NCI-H187 treated with DMSO at 0.1 percent for 48 hours (cell line): Measurements from ENCODE around the gene UBE2R2.
"Not testable (repeated sequence)": the region's sequence is repeated elsewhere in the genome, so short reads cannot be mapped to it uniquely, and the experiment has no call there.

Experiments
- DNase-seq: peaks from one replicate; lab custom pipeline; 2025; lab: John Stamatoyannopoulos, UW

Gene UBE2R2

GRCh38 chr9:33799928-33800704 is 16.8 kb upstream of the UBE2R2 start:
- DNase-seq: no peak

- no peak for DNase-seq
Observed at GRCh38 chr9:33800886-33801285, 16.1 kb upstream of the UBE2R2 start.

DNA sequence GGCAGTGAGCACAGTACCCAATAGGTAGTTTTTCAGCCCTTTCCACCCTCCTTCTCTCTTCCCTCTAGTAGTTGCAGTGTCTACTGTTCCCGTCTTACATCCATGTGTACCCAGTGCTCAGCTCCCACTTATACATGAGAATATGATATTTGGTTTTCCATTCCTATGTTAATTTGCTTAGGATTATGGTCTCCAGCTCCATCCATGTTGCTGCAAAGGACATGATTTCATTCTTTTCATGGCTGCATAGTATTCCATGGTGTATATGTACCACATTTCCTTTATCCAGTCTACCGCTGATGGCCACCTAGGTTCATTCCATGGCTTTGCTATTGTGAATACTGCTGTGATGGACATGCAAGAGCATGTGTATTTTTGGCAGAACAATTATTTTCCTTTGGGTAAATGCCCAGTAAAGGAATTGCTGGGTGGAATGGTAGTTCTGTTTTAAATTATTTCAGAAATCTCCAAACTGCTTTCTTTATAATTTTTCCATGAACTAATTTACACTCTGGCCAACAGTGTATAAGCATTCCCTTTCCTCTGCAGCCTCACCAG is 14.9 kb upstream of the UBE2R2 start:
- DNase-seq: not testable (repeated sequence)

DNA sequence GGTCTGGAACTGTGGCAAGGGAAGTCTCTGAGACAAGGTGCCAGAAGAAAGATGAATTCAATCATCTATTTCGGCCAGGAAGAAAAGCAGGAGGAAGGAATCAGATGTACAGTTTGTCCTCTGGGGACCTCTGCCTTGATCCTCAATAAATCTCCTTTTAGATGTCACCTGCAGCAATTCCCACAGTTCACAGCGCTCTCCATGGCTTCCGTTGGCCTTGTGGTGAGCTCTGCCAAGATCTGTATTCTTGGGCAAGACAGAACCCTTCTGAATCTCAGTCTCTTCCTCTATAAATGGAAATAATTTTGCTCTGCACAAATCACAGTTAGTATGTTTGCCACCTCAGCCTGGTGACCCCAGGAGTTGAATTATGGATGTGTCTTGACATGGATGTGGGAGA is 12.8 kb upstream of the UBE2R2 start:
- DNase-seq: not testable (repeated sequence)

DNA sequence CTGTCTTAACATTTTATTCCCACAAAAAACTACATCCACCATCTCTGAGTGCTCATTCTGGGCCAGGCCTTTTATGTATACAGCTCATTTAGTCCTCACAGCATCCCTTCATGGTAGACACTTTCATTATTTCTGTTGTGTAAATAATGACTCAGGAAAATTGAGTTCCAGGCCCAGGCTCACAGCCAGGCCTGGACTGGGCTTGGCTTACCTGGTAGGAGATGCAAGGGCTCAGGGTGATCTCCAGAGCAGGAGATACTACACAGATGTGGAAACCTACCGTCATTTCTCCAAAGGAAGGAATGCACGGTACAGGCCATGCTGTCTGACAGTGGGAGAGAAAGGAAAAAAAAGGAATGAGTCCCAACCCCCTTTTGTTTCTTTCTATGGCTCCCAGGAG is 9.8 kb upstream of the UBE2R2 start:
- DNase-seq: not testable (repeated sequence)

DNA sequence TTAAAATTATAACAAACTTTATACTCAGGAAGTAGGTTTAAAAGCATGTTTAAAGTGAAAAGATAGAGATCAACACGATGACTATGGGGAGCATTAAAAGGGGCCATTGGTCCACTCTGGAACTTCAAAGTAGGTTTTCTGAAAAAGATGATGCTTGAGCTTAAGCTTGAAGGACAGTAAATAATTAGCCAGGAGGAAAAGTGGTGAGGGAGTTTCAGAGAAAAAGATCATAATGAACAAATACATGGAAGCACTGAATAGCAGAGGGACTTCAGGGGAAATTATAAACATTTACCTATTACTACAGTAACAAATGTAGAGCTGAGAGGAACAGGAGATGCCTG is 8.0 kb upstream of the UBE2R2 start:
- DNase-seq: not testable (repeated sequence)

GRCh38 chr9:33809506-33809905 is 7.5 kb upstream of the UBE2R2 start:
- no peak for DNase-seq

- no peak for DNase-seq
Observed at GRCh38 chr9:33813712-33814641, 3.0 kb upstream of the UBE2R2 start.

- no peak for DNase-seq
Observed at GRCh38 chr9:33815781-33816180, 1.2 kb upstream of the UBE2R2 start.

- no peak for DNase-seq
Observed at GRCh38 chr9:33817327-33818166, 587 bp downstream of the UBE2R2 start.

DNA sequence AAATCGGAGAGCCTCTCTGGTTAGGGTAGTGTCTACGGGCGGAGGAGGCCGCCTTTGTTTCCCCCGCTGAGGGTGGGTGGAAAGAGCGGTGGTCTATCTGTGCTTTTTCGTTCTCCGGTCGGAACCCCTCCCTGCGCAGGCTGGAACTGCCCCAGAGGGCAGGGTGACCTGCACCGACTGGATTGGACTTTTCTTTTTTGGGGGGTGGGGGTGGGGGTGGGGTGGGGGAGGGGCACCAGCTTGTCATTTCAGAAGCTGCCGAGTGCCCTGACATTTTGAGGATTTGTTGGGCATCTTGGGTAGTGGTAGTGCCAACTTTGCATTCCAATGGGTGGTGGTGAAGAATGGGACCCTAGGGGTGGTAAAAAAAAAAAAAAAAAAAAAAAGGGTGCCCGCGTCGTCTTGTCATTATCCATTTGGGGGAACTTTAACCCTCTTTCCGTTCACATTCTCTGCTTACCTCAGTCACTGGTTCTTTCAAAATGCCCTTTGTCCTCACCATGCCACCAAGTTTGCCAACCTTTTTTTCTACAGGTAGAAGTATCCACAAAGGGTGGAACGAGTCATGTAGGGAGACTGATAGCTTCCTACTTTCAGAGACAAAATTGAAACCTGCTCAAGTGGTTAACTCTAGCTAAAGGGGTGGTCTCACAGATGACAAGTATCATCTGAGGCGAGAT is 1.3 kb downstream of the UBE2R2 start:
- DNase-seq: no peak

GRCh38 chr9:33818847-33819500 is 2.0 kb downstream of the UBE2R2 start:
- DNase-seq: no peak

DNA sequence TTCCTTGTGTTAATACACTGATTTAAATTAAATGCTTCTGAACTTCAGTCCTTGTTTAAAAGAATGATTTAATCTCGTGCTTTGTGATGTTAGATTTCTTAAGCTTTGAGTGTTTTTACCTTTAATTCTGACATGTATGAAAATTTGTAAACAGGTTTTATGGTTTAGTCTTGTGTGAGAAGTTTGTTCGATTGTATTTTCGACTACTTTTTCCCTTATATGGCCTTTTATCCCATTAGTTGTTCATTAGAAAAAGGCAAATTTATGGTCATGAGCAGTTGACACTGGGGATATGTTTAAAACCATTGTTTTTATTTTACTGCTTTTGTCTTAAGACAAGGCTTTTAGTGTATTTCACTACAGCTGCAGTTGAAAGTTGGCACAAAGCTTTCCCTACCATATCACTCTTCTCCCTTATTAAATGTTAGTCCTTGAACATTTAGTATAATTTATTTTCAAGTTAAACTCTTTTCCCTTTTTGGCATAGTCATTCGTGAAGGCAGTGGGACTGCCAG is 3.3 kb downstream of the UBE2R2 start:
- DNase-seq: no peak

- DNase-seq: no peak
Observed at GRCh38 chr9:33823801-33824200, 6.8 kb downstream of the UBE2R2 start.

GRCh38 chr9:33827285-33827684 is 10.3 kb downstream of the UBE2R2 start:
- not testable (repeated sequence) for DNase-seq

DNA sequence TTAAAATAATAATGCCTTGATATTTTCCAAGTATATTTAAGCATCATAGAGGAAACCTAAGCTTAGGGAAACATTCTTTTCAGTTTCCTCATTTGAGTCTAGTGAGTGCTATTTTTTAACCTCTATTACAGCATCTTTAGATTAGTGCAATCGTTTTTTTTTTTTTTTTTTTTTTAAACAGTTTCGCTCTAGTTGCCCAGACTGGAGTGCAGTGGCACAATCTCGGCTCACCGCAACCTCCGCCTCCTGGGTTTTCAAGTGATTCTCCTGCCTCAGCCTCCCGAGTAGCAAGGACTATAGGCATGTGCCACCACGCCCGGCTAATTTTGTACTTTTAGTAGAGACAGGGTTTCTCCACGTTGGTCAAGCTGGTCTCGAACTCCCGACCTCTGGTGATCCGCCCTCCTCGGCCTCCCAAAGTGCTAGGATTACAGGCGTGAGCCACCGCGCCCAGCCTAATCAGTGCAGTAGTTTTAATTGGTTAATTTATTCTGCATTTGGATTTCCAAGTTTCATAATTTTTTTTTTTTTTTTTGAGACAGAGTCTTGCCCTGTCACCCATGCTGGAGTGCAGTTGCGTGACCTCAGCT is 12.8 kb downstream of the UBE2R2 start:
- DNase-seq: not testable (repeated sequence)

GRCh38 chr9:33835625-33836260 is 18.8 kb downstream of the UBE2R2 start:
- DNase-seq: no peak

DNA sequence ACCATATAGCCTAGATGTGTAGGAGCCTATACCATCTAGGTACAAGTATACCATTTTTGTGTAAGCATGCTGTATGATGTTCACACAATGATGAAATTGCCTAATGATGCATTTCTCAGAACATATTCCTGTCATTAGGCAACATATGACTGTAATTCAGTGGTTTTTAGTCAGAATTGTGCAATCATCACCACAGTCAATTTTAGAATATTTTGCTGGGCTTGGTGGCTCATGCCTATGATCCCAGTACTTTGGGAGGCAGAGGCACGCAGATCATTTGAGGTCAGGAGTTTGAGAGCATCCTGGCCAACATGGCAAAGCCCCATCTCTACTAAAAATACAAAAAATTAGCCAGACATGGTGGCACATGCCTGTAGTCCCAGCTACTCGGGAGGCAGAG is 19.3 kb downstream of the UBE2R2 start:
- not testable (repeated sequence) for DNase-seq

- DNase-seq: no peak
Observed at GRCh38 chr9:33837138-33837537, 20.2 kb downstream of the UBE2R2 start.

GRCh38 chr9:33840381-33840780 is 23.4 kb downstream of the UBE2R2 start:
- no peak for DNase-seq
